Measurements from ENCODE around the gene MAML2. TPM values are rescaled to one million over a fixed set of nuclear protein-coding genes. Genes with fewer than 3 reads are reported as not detected.

The MAML2 gene
- total RNA-seq, 1 donor, result 20.1 TPM

DNA sequence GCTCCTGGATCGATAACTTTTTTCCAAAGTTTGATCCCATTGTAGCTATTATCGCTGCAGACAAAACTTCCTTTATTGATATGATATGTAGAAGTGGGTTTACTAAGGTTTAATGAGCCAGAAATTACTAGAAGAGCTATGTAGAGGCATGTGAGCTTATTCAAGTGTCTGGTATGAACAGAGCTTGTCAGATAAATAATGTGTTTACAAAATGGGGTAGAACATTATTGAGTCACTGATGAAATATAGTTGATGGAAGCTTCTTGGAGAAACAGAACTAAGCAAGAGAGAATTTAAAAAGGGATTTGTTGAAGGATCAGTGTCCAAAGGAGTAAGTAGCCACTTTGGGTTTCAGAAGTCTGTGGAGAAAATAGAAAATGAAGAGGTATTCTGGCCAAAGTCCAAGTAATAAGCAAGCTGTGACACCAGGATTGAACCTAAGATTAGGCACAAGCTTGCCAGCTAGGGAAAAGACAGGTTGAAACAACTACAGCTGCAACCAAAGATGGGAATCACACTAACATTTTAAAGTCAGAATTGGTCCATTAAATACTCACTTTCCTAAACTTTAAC is 104.3 kb downstream of the MAML2 start:
- no peak for DNase-seq (ENCODE audit: low read depth)
- no peak for TF ChIP-seq CTCF (IDR thresholded peaks at IDR 0.05; ENCODE audit: insufficient read depth, low read length)
- H3K4me3 ChIP-seq (ENCODE audit: low read depth, low read length), result no peak overlapping the region

GRCh38 chr11:96237766-96238266 is 105.2 kb downstream of the MAML2 start:
- no peak overlapping the region for H3K4me3 ChIP-seq (ENCODE audit: low read depth, low read length)
- DNase-seq (ENCODE audit: low read depth), result no peak
- TF ChIP-seq CTCF (IDR thresholded peaks at IDR 0.05; ENCODE audit: insufficient read depth, low read length), result no peak

DNA sequence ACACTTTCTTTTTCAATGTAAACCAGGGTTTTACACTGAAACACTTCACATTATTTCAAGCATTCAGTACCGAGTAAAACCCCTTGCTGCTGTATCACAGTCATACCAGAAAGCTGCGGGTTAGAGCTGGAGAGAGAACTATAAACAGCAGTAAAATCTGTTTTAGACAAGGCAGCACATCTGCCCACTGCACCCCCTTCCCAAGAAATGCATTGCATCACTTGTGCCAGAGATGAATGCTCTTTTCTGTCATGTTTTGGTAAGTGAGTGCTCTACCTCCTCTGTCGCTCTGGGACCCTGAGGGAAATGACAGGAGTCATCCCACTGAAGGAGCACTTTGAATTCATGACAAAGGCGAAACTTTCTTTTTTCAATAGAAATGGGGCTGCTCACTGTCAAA is 107.2 kb downstream of the MAML2 start:
- no peak overlapping the region for H3K4me3 ChIP-seq (ENCODE audit: low read depth, low read length)
- DNase-seq (ENCODE audit: low read depth), result no peak
- no peak for TF ChIP-seq CTCF (IDR thresholded peaks at IDR 0.05; ENCODE audit: insufficient read depth, low read length)

GRCh38 chr11:96234866-96235441 is 108.0 kb downstream of the MAML2 start:
- TF ChIP-seq CTCF (IDR thresholded peaks at IDR 0.05; ENCODE audit: insufficient read depth, low read length), result no peak
- DNase-seq (ENCODE audit: low read depth), result no peak
- H3K4me3 ChIP-seq (ENCODE audit: low read depth, low read length), result no peak overlapping the region

DNA sequence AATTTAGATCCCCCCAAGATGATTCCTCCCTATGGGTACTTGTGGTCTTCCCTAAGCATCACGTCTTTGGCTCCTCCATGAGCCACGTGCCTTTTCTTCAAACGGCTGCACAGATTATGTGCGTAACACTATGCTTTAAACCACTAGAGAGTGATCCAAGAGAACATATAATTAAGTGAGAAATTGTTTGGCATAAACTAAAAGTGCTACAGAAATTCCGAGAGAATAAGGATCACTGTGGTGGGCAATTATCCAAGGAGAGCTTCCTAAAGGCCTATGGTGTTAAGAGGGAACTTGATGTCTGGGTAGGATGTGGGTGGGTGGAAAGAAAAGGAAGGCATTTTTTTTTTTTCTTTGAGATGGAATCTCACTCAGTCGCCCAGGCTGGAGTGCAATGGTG is 110.9 kb downstream of the MAML2 start:
- H3K4me3 ChIP-seq (ENCODE audit: low read depth, low read length), result no peak overlapping the region
- no peak for DNase-seq (ENCODE audit: low read depth)
- TF ChIP-seq CTCF (IDR thresholded peaks at IDR 0.05; ENCODE audit: insufficient read depth, low read length), result no peak

GRCh38 chr11:96230686-96231085 is 112.3 kb downstream of the MAML2 start:
- no peak overlapping the region for H3K4me3 ChIP-seq (ENCODE audit: low read depth, low read length)
- no peak for TF ChIP-seq CTCF (IDR thresholded peaks at IDR 0.05; ENCODE audit: insufficient read depth, low read length)
- no peak for DNase-seq (ENCODE audit: low read depth)

Data from fibroblast of the aortic adventitia (primary cell).